HEK293T (cell line): ENCODE measurements around the gene BET1L.

ENCODE experiments used
- CTCF ChIA-PET: fragments of 350-600 bp; formaldehyde crosslinking; extraction: SDS; loops from one replicate; lab custom pipeline; 2021; ENCODE audit warnings: antibody characterized with exemption, inconsistent platforms; lab: Yijun Ruan, JAX
- POLR2A ChIA-PET: fragments of 350-600 bp; formaldehyde crosslinking; extraction: SDS; loops from one replicate; lab custom pipeline; 2020; ENCODE audit warnings: antibody characterized with exemption, inconsistent platforms; lab: Yijun Ruan, JAX
- DNase-seq: peaks from one replicate; pipeline ENCODE4 v3.0.0; 2012; ENCODE audit warnings: mixed read lengths; ENCODE audit errors: extremely low spot score
- ARNT ChIP-seq: fragments of 450-650 bp; IDR thresholded peaks from 2 replicates; pipeline ENCODE4 v1.6.1; 2017; ENCODE audit warnings: mild to moderate bottlenecking
- BHLHE40 ChIP-seq: fragments of 450-650 bp; IDR thresholded peaks from 2 replicates; pipeline ENCODE4 v1.6.1; 2016; ENCODE audit warnings: mild to moderate bottlenecking, moderate library complexity, borderline replicate concordance
- CTBP1 ChIP-seq: fragments of 450-650 bp; IDR thresholded peaks from 2 replicates; pipeline ENCODE4 v1.6.1; 2016; ENCODE audit warnings: borderline replicate concordance
- ELF4 ChIP-seq: fragments of 450-650 bp; IDR thresholded peaks from 2 replicates; pipeline ENCODE4 v1.6.1; 2017; ENCODE audit warnings: antibody characterized with exemption
- FOXA1 ChIP-seq: fragments of 450-650 bp; IDR thresholded peaks from 2 replicates; pipeline ENCODE4 v1.6.1; 2016; ENCODE audit warnings: mild to moderate bottlenecking
- FOXK2 ChIP-seq: fragments of 450-650 bp; IDR thresholded peaks from 2 replicates; pipeline ENCODE4 v1.6.1; 2016; ENCODE audit warnings: mild to moderate bottlenecking
- FOXM1 ChIP-seq: fragments of 450-650 bp; IDR thresholded peaks from 2 replicates; pipeline ENCODE4 v1.6.1; 2017; ENCODE audit warnings: mild to moderate bottlenecking, borderline replicate concordance
- HDGF ChIP-seq: fragments of 450-650 bp; IDR thresholded peaks from 2 replicates; pipeline ENCODE4 v1.6.1; 2017; ENCODE audit warnings: antibody characterized with exemption, borderline replicate concordance
- L3MBTL2 ChIP-seq: fragments of 450-650 bp; conservative IDR thresholded peaks from 2 replicates; pipeline ENCODE4 v1.6.1; 2016; ENCODE audit warnings: mild to moderate bottlenecking
- LEF1 ChIP-seq: fragments of 450-650 bp; IDR thresholded peaks from 2 replicates; pipeline ENCODE4 v1.6.1; 2017; ENCODE audit warnings: mild to moderate bottlenecking, borderline replicate concordance
- NFRKB ChIP-seq: fragments of 450-650 bp; IDR thresholded peaks from 2 replicates; pipeline ENCODE4 v1.6.1; 2016; ENCODE audit warnings: mild to moderate bottlenecking, moderate library complexity
- SP1 ChIP-seq: fragments of 450-650 bp; IDR thresholded peaks from 2 replicates; pipeline ENCODE4 v1.6.1; 2017
- SUZ12 ChIP-seq: fragments of 450-650 bp; IDR thresholded peaks from 2 replicates; pipeline ENCODE4 v1.6.1; 2016; ENCODE audit warnings: mild to moderate bottlenecking
- TARDBP ChIP-seq: fragments of 450-650 bp; IDR thresholded peaks from 2 replicates; pipeline ENCODE4 v1.6.1; 2016
- ZNF384 ChIP-seq: fragments of 450-650 bp; IDR thresholded peaks from 2 replicates; pipeline ENCODE4 v1.6.1; 2016
- TF ChIP-seq, protein P1 (sequence below): fragments of 450-650 bp; IDR thresholded peaks from 2 replicates; pipeline ENCODE4 v1.6.1; 2016

The BET1L gene

GRCh38 chr11:210122-210802, 3.1 kb upstream of the BET1L start:
- no peak for TF ChIP-seq TARDBP
- no peak for TF ChIP-seq BHLHE40
- TF ChIP-seq, protein P1, sequence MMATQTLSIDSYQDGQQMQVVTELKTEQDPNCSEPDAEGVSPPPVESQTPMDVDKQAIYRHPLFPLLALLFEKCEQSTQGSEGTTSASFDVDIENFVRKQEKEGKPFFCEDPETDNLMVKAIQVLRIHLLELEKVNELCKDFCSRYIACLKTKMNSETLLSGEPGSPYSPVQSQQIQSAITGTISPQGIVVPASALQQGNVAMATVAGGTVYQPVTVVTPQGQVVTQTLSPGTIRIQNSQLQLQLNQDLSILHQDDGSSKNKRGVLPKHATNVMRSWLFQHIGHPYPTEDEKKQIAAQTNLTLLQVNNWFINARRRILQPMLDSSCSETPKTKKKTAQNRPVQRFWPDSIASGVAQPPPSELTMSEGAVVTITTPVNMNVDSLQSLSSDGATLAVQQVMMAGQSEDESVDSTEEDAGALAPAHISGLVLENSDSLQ = no peak
- TF ChIP-seq FOXK2 = no peak
- TF ChIP-seq SP1 = no peak
- no peak for TF ChIP-seq FOXA1
- no peak for TF ChIP-seq L3MBTL2
- no peak for TF ChIP-seq ARNT
- TF ChIP-seq CTBP1 = no peak
- TF ChIP-seq HDGF = no peak
- TF ChIP-seq FOXM1 = no peak
- no peak for TF ChIP-seq ELF4
- no peak for TF ChIP-seq LEF1
- no peak for TF ChIP-seq NFRKB
- no peak for TF ChIP-seq ZNF384
- TF ChIP-seq SUZ12 = no peak
- CTCF ChIA-PET = no interaction called here
- DNase-seq = no peak
- POLR2A ChIA-PET = interaction anchor here (4.1 kb wide), 1 partner anchor 239 kb away, joined by 41 read pairs; the partner anchor contains the start of gene PTDSS2

GRCh38 chr11:209275-210121, 2.3 kb upstream of the BET1L start:
- ChIA-PET CTCF (no interaction called here), POLR2A (interaction anchor here (1.1 to 4.1 kb wide), 2 partner anchors 25 to 240 kb away, joined by 3 to 41 read pairs; partner anchors contain the start of gene PTDSS2)
- no peak for DNase-seq
- TF ChIP-seq TARDBP (no peak), L3MBTL2 (peak; percentile 50)

GRCh38 chr11:208917-209260, 1.7 kb upstream of the BET1L start:
- POLR2A ChIA-PET = interaction anchor here (1.0 to 4.1 kb wide), 4 partner anchors 7 to 240 kb away, joined by 3 to 41 read pairs (median 12); partner anchors contain the start of gene PTDSS2
- DNase-seq = no peak
- TF ChIP-seq SP1 (no peak), FOXM1 (no peak), ELF4 (no peak), CTBP1 (no peak), HDGF (no peak), L3MBTL2 (no peak), BHLHE40 (no peak), LEF1 (no peak), ZNF384 (no peak), NFRKB (no peak), TARDBP (no peak), FOXA1 (no peak), ARNT (no peak), FOXK2 (no peak)
- TF ChIP-seq, protein P1 = no peak
- CTCF ChIA-PET = no interaction called here

DNA sequence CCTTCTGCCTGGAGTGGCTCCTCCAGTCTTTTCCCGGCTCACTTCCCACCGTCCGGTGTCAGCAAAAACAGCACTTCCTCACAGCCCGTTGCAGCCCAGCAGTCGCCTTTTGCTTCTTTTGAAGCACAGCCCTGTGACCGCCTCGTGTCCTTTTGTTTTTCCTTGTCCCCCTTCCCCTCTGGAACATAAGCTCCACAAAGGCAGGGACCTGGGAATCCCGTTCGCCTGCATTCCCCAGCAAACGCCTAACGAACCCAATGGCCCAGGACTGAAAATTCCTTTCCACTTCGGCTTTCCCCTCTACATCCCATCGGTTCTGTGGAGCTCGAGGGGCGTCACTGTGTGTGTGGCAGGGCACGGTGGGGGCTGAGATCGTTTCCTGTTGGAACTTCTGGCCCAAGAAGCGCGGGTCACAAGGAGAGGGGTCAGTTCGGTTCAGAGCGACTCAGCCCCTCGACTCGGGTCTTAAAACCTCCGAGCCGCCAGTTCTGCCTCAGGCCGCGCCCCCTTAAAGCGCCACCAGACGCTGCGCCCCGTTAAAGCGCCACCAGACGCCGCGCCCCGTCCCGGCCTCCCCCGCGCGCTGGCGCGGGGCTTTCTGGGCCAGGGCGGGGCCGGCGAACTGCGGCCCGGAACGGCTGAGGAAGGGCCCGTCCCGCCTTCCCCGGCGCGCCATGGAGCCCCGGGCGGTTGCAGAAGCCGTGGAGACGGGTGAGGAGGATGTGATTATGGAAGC, 1.1 kb upstream of the BET1L start:
- peak; percentile 66 for DNase-seq
- ChIA-PET POLR2A (interaction anchor here (1.0 to 4.1 kb wide), 5 partner anchors 7 to 241 kb away, joined by 3 to 41 read pairs (median 3); partner anchors contain the start of gene PTDSS2), CTCF (interaction anchor here (1.1 kb wide), 1 partner anchor 10 kb away, joined by 3 read pairs; no protein-coding TSS in a partner anchor)
- TF ChIP-seq L3MBTL2 = peak; percentile 11; the same call in 1 of the 2 replicates
- TF ChIP-seq FOXK2 = no peak

- POLR2A ChIA-PET = interaction anchor here (0.6 to 4.1 kb wide), 27 partner anchors 8 to 368 kb away, joined by 3 to 41 read pairs (median 4); partner anchors contain the start of genes IFITM2, PSMD13 and PTDSS2
- CTCF ChIA-PET = interaction anchor here (1.1 to 1.2 kb wide), 2 partner anchors 9 to 43 kb away, joined by 3 read pairs; no protein-coding TSS in a partner anchor
- peak; percentile 23; the same call in 1 of the 2 replicates for TF ChIP-seq L3MBTL2
- TF ChIP-seq NFRKB = no peak
- no peak for TF ChIP-seq FOXM1
- peak; percentile 38 for DNase-seq
These were observed 623 bp upstream of the BET1L start for GRCh38 chr11:207863-208180.
